H1 (cell line): ENCODE results near the gene PPP2R5B. TPM values are rescaled to one million over a fixed set of nuclear protein-coding genes. Genes with fewer than 3 reads are reported as not detected.

Experiments used
- CTCF ChIA-PET: fragments of 300-600 bp; sonication (Branson Sonifier 250); formaldehyde crosslinking; loops from one replicate; lab custom pipeline; 2021; ENCODE audit not compliant: partially characterized antibody; lab: Charles Lee
- POLR2A ChIA-PET: fragments of 300-600 bp; sonication (Branson Sonifier 250); formaldehyde crosslinking; loops from one replicate; lab custom pipeline; 2021; ENCODE audit warnings: inconsistent platforms; ENCODE audit not compliant: partially characterized antibody; lab: Charles Lee
- DNase-seq, 2 experiments: peaks; one replicate each; pipeline versions ENCODE4 v3.0.0 to v3.0.0-alpha.2; 2010 to 2022; ENCODE audit warnings: low spot score in 2 of 2, low read depth in 1 of 2, mixed read lengths in 1 of 2
- FAIRE-seq: peaks from 2 replicates; lab custom pipeline; 2011; peaks lifted over from hg19 to GRCh38; lab: Jason Lieb, UNC
- H2AFZ ChIP-seq: 2 replicates; pipeline ENCODE4 v1.8.1; 2012; ENCODE audit warnings: low read length, inconsistent platforms
- H2AK5ac ChIP-seq: 2 replicates; pipeline ENCODE4 v1.6.1; 2013; ENCODE audit warnings: low read depth, low read length
- H2BK120ac ChIP-seq: replicated peaks from 2 replicates; pipeline ENCODE3; 2013; ENCODE audit warnings: low read depth, low read length, inconsistent platforms
- H2BK12ac ChIP-seq: 2 replicates; pipeline ENCODE4 v1.6.1; 2013; ENCODE audit warnings: low read depth, low read length
- H2BK15ac ChIP-seq: 2 replicates; pipeline ENCODE4 v1.6.1; 2013; ENCODE audit warnings: low read length
- H2BK20ac ChIP-seq: 2 replicates; pipeline ENCODE4 v1.6.1; 2013; ENCODE audit warnings: low read length
- H2BK5ac ChIP-seq: 2 replicates; pipeline ENCODE4 v1.6.1; 2013; ENCODE audit warnings: low read depth, low read length
- H3K14ac ChIP-seq: 2 replicates; pipeline ENCODE4 v1.6.1; 2013; ENCODE audit warnings: inconsistent platforms; ENCODE audit not compliant: insufficient read length
- H3K18ac ChIP-seq: 2 replicates; pipeline ENCODE4 v1.6.1; 2013; ENCODE audit warnings: low read length; ENCODE audit errors: extremely low read depth
- H3K23ac ChIP-seq: 2 replicates; pipeline ENCODE4 v1.6.1; 2013; ENCODE audit warnings: inconsistent platforms; ENCODE audit not compliant: insufficient read length
- H3K23me2 ChIP-seq: 2 replicates; pipeline ENCODE4 v1.6.1; 2013; ENCODE audit warnings: low read depth, low read length
- H3K27ac ChIP-seq: 2 replicates; pipeline ENCODE4 v1.6.1; 2011; ENCODE audit warnings: low read depth, low read length, inconsistent platforms
- H3K27me3 ChIP-seq, 4 experiments: replicated peaks in 1 of 4; 1 replicate in 1 of 4; 2 replicates in 3 of 4; pipeline versions ENCODE4 v1.6.1 to v1.8.1; 2011 to 2013; ENCODE audit warnings: low read length in 3 of 4, mild to moderate bottlenecking in 3 of 4, inconsistent platforms in 2 of 4, mixed read lengths in 2 of 4, moderate library complexity in 1 of 4; ENCODE audit not compliant: control insufficient read depth in 3 of 4, insufficient read depth in 3 of 4; ENCODE audit errors: extremely low read depth in 1 of 4
- H3K36me3 ChIP-seq, 4 experiments: 2 replicates each; pipeline versions ENCODE4 v1.6.1 to v1.8.1; 2011 to 2013; ENCODE audit warnings: mild to moderate bottlenecking in 4 of 4, low read length in 3 of 4, moderate library complexity in 2 of 4, control low read depth in 1 of 4, inconsistent platforms in 1 of 4; ENCODE audit not compliant: insufficient read depth in 4 of 4, control insufficient read depth in 2 of 4
- H3K4ac ChIP-seq: replicated peaks from 2 replicates; pipeline ENCODE3; 2013; ENCODE audit warnings: low read length, low read depth, mixed read lengths, inconsistent platforms; ENCODE audit not compliant: insufficient read length
- H3K4me1 ChIP-seq, 4 experiments: replicated peaks in 1 of 4; 1 replicate in 1 of 4; 2 replicates in 3 of 4; pipeline versions ENCODE4 v1.6.1 to v1.8.1; 2011 to 2013; ENCODE audit warnings: low read length in 3 of 4, inconsistent platforms in 2 of 4, mixed read lengths in 1 of 4; ENCODE audit not compliant: insufficient read depth in 4 of 4, control insufficient read depth in 3 of 4
- H3K4me2 ChIP-seq, 2 experiments: 2 replicates each; pipeline versions ENCODE4 v1.6.1 to v1.8.1; 2011 to 2013; ENCODE audit warnings: low read depth in 2 of 2, low read length in 2 of 2, control low read depth in 1 of 2, inconsistent platforms in 1 of 2, mild to moderate bottlenecking in 1 of 2; ENCODE audit not compliant: insufficient read depth in 1 of 2
- H3K4me3 ChIP-seq, 4 experiments: fragments of 200-600, 300-600 bp in 1 of 4; sonication (generic), shearing (Covaris generic), sonication (Bioruptor Twin) in 1 of 4; 2 replicates each; pipeline versions ENCODE4 v1.5.1 to v1.8.1; 2011 to 2016; ENCODE audit warnings: low read length in 4 of 4, low read depth in 3 of 4, control low read depth in 2 of 4, inconsistent platforms in 2 of 4, mild to moderate bottlenecking in 2 of 4, mixed read lengths in 1 of 4, moderate library complexity in 1 of 4; ENCODE audit not compliant: insufficient read depth in 2 of 4; ENCODE audit errors: extremely low read depth in 1 of 4
- H3K56ac ChIP-seq: replicated peaks from 2 replicates; pipeline ENCODE3; 2013; ENCODE audit warnings: low read depth, mild to moderate bottlenecking, mixed read lengths, low read length, inconsistent platforms; ENCODE audit not compliant: insufficient read length
- H3K79me1 ChIP-seq: 2 replicates; pipeline ENCODE4 v1.6.1; 2013; ENCODE audit warnings: low read depth, low read length, control low read depth
- H3K79me2 ChIP-seq, 2 experiments: 2 replicates each; pipeline versions ENCODE4 v1.6.1 to v1.8.1; 2012 to 2013; ENCODE audit warnings: low read length in 2 of 2, mild to moderate bottlenecking in 2 of 2, inconsistent platforms in 1 of 2; ENCODE audit not compliant: insufficient read depth in 2 of 2, control insufficient read depth in 1 of 2
- H3K9ac ChIP-seq, 4 experiments: replicated peaks in 1 of 4; 1 replicate in 1 of 4; 2 replicates in 3 of 4; pipeline versions ENCODE4 v1.6.1 to v1.8.1; 2011 to 2013; ENCODE audit warnings: low read depth in 3 of 4, low read length in 3 of 4, control low read depth in 2 of 4, mild to moderate bottlenecking in 2 of 4, moderate library complexity in 2 of 4, inconsistent platforms in 1 of 4; ENCODE audit errors: extremely low read depth in 1 of 4
- H3K9me3 ChIP-seq, 2 experiments: 2 replicates each; pipeline versions ENCODE4 v1.6.1 to v1.8.1; 2012 to 2013; ENCODE audit warnings: mild to moderate bottlenecking in 2 of 2, moderate library complexity in 2 of 2, control low read depth in 1 of 2, inconsistent platforms in 1 of 2, low read depth in 1 of 2, low read length in 1 of 2, mixed read lengths in 1 of 2; ENCODE audit not compliant: insufficient read depth in 2 of 2
- H4K20me1 ChIP-seq, 2 experiments: replicated peaks in 1 of 2; 2 replicates each; pipeline versions ENCODE3 to v1.8.1; 2011 to 2013; ENCODE audit warnings: inconsistent platforms in 2 of 2, low read length in 2 of 2, mild to moderate bottlenecking in 1 of 2; ENCODE audit not compliant: insufficient read depth in 2 of 2, control insufficient read depth in 1 of 2
- H4K5ac ChIP-seq: 2 replicates; pipeline ENCODE4 v1.6.1; 2013; ENCODE audit warnings: low read length, low read depth, mixed read lengths, inconsistent platforms; ENCODE audit not compliant: insufficient read length
- H4K8ac ChIP-seq: 2 replicates; pipeline ENCODE4 v1.8.0; 2013; ENCODE audit warnings: mild to moderate bottlenecking, moderate library complexity, low read length, inconsistent platforms; ENCODE audit not compliant: insufficient read depth; ENCODE audit errors: extremely low read depth
- H4K91ac ChIP-seq: replicated peaks from 2 replicates; pipeline ENCODE3; 2013; ENCODE audit warnings: low read length, mixed read lengths, inconsistent platforms; ENCODE audit not compliant: insufficient read length
- KDM1A ChIP-seq: fragments of 200-600, 300-600 bp; sonication (generic); IDR thresholded peaks from 2 replicates; pipeline ENCODE4 v1.7.1; 2016; ENCODE audit warnings: mild to moderate bottlenecking, low read length, borderline replicate concordance
- WGBS, 2 experiments: shearing (Covaris generic) in 1 of 2; methylation state at CpG; one replicate each; pipeline versions ENCODE4 v1.1.6 to v1.1.7; 2013 to 2015; ENCODE audit warnings: low lambda C conversion rate in 2 of 2, mixed read lengths in 2 of 2, inconsistent platforms in 1 of 2, low coverage in 1 of 2, missing lambda C conversion rate in 1 of 2; ENCODE audit not compliant: insufficient replicate concordance in 2 of 2, insufficient coverage in 1 of 2, insufficient read length in 1 of 2; ENCODE audit errors: extremely low coverage in 1 of 2, missing lambda C conversion rate in 1 of 2; 5-methylcytosine and 5-hydroxymethylcytosine counted together
- polyA plus RNA-seq, 7 experiments: library from polyadenylated mRNA; depleted of rRNA in 3 of 7; stranded (reverse) in 5 of 7; unstranded in 2 of 7; fragments of >200 nt in 5 of 7; fragments of 200-250 nt in 2 of 7; gene quantifications; 1 replicate in 5 of 7; 2 replicates in 1 of 7; 4 replicates in 1 of 7; pipeline versions ENCODE4 v1.2.1 to v1.2.3, GENCODE V29; 2011 to 2013; ENCODE audit warnings: missing spikeins in 2 of 7, mixed read lengths in 2 of 7
- total RNA-seq: library from RNA; stranded (reverse); fragmentation: NEBNext Ultra II Directional; extraction: Animal tissue kit (Norgen Biotek cat#: 25700); gene quantifications from 2 replicates; pipeline ENCODE4 v1.2.1, GENCODE V29; 2021
- TF ChIP-seq, protein P1 (sequence below): IDR thresholded peaks from 2 replicates; pipeline ENCODE4 v1.6.1; 2012; ENCODE audit warnings: low read length, inconsistent platforms

The PPP2R5B gene
- total and polyA plus RNA-seq, 2 of the 8 experiments (the other 6 are each of a cell fraction or from before 2014, with no cell fraction given): 4.9 to 5.1 TPM

DNA sequence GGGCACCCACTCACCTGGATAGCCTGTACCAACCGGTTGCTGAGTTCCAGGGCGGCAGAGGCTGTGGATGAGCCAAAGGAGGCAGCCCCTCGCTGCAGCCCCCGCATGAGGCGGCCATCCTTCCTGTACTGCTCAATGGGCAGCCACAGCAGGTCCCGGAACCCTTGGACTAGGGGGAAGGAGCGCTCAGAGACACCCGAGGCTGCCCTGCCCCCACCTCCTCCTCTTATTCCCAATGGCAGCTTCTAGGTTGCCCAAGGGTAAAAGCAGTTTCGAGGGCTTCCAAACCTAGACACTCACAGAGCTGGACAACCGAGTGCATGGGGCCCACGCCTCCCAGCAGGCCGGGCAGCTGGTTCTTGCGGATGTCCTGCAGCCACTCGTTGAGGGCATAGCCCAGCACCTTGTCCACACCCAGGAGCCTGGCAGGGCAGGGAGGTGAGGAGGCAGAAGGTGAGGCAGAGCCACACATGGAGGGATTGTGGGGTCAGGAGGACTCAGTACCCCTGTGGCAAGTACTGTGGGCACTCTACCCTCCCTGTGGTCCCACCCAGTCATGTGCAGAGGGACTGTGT lies 28.0 kb upstream of the PPP2R5B start:
- Histone ChIP-seq H3K79me2 (no peaks in the 10 kb centered on the region), H2BK5ac (no peak overlapping the region), H3K9ac (no peak overlapping the region), H4K5ac (no peak overlapping the region), H4K91ac (no peak overlapping the region), H3K79me1 (no peaks in the 10 kb centered on the region), H3K27ac (no peak overlapping the region), H2BK15ac (no peak overlapping the region), H2BK12ac (no peak overlapping the region), H3K4me1 (peaks cover 0 to 2% (median under 1%) of the 10 kb centered on the region in 4 experiments; a peak in 2 of 7 replicates), H3K23ac (no peak overlapping the region), H2AK5ac (no peak overlapping the region), H3K23me2 (no peaks in the 10 kb centered on the region), H3K9me3 (no peaks in the 10 kb centered on the region), H3K18ac (no peak overlapping the region), H3K14ac (no peak overlapping the region), H2BK120ac (no peak overlapping the region), H4K8ac (no peak overlapping the region), H3K56ac (no peak overlapping the region), H3K4ac (no peak overlapping the region), H3K4me2 (no peak overlapping the region), H4K20me1 (peaks cover 0 to 3% of the 10 kb centered on the region in 2 experiments), H3K4me3 (no peak overlapping the region), H3K27me3 (no peaks in the 10 kb centered on the region), H3K36me3 (peaks cover 0 to 11% (median 1%) of the 10 kb centered on the region in 4 experiments; a peak in 3 of 8 replicates), H2AFZ (no peak overlapping the region), H2BK20ac (no peak overlapping the region)
- ChIA-PET POLR2A (interaction anchor here (1.4 to 24.6 kb wide), 3 partner anchors 39 to 93 kb away, joined by 3 to 408 read pairs (median 4); partner anchors contain the start of gene MAP4K2), CTCF (interaction anchor here (0.6 to 32.2 kb wide), 9 partner anchors 8 to 126 kb away, joined by 3 to 1058 read pairs (median 6); partner anchors contain the start of genes BATF2, CDC42BPG and EHD1)
- TF ChIP-seq, protein P1, sequence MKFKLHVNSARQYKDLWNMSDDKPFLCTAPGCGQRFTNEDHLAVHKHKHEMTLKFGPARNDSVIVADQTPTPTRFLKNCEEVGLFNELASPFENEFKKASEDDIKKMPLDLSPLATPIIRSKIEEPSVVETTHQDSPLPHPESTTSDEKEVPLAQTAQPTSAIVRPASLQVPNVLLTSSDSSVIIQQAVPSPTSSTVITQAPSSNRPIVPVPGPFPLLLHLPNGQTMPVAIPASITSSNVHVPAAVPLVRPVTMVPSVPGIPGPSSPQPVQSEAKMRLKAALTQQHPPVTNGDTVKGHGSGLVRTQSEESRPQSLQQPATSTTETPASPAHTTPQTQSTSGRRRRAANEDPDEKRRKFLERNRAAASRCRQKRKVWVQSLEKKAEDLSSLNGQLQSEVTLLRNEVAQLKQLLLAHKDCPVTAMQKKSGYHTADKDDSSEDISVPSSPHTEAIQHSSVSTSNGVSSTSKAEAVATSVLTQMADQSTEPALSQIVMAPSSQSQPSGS: no peak
- TF ChIP-seq KDM1A: no peak
- DNase-seq: no peak
- 90% methylated on average over 14 of the region's 14 CpGs; no CpG with 5 or more reads in 1 of the 2 experiments for WGBS, 2 experiments
- no peak for FAIRE-seq
